Nucleus accumbens (tissue), 56 donors: ENCODE measurements around the gene SARNP.
A peak's percentile ranks its signal among the peaks of the same experiment; 100 is the strongest.
"Not testable (repeated sequence)": the region's sequence is repeated elsewhere in the genome, so short reads cannot be mapped to it uniquely, and the experiment has no call there.

Source experiments
- DNase-seq, 56 donors: peaks; one replicate each; lab custom pipeline; 2025; lab: John Stamatoyannopoulos, UW

Gene SARNP

GRCh38 chr12:55817345-55818139 is at the start of gene SARNP, which contains the start of gene ORMDL2:
Gene SARNP (minus strand): TSS chr12:55817724. CDS start chr12:55817701, 23 bp downstream.
Gene ORMDL2 (plus strand): TSS chr12:55818041. CDS start chr12:55819000, 959 bp downstream.
- DNase-seq: peak; percentile 86 to 100 (median 99)

- DNase-seq: not testable (repeated sequence)
Observed at GRCh38 chr12:55866454-55867004, 49.0 kb upstream of the SARNP start.

- DNase-seq: no peak
Observed at GRCh38 chr12:55865327-55865726, 47.8 kb upstream of the SARNP start.

- DNase-seq: not testable (repeated sequence)
Observed at GRCh38 chr12:55862931-55863330, 45.4 kb upstream of the SARNP start.

- no peak for DNase-seq
Observed at GRCh38 chr12:55862286-55862685, 44.8 kb upstream of the SARNP start.

GRCh38 chr12:55861871-55862270 is 44.3 kb upstream of the SARNP start:
- no peak for DNase-seq

- DNase-seq: no peak
Observed at GRCh38 chr12:55861396-55861795, 43.9 kb upstream of the SARNP start.

GRCh38 chr12:55852740-55853139 is 35.2 kb upstream of the SARNP start:
- no peak for DNase-seq

- no peak for DNase-seq
Observed at GRCh38 chr12:55850893-55851292, 33.4 kb upstream of the SARNP start.

- DNase-seq: no peak
Observed at GRCh38 chr12:55850401-55850800, 32.9 kb upstream of the SARNP start.

GRCh38 chr12:55849616-55850343 is 32.3 kb upstream of the SARNP start:
- DNase-seq: no peak

- peak in 17 of 56 donors; percentile 1 to 25 (median 7) for DNase-seq
Observed at GRCh38 chr12:55847603-55848291, 30.2 kb upstream of the SARNP start.

GRCh38 chr12:55847033-55847432 is 29.5 kb upstream of the SARNP start:
- DNase-seq: peak in 2 of 56 donors; percentile 12 to 25

- DNase-seq: no peak
Observed at GRCh38 chr12:55845785-55846496, 28.4 kb upstream of the SARNP start.

- DNase-seq: no peak
Observed at GRCh38 chr12:55845361-55845760, 27.8 kb upstream of the SARNP start.

GRCh38 chr12:55844961-55845360 is 27.4 kb upstream of the SARNP start:
- DNase-seq: no peak

GRCh38 chr12:55843431-55843830 is 25.9 kb upstream of the SARNP start:
- DNase-seq: no peak

GRCh38 chr12:55842681-55843429 is 25.3 kb upstream of the SARNP start, which contains the start of gene MMP19:
Gene MMP19 (minus strand): TSS chr12:55842936. CDS start chr12:55842830, 106 bp downstream.
- DNase-seq: no peak
